WTC11 (cell line): Measurements from ENCODE around the gene RHOH. TPM values are rescaled to one million over a fixed set of nuclear protein-coding genes. Genes with fewer than 3 reads are reported as not detected.

Experiments used
- ATAC-seq: fragments of 200-7000 bp; cut with Tn5 transposase; 2 replicates; pipeline ENCODE4 v1.10.0; 2021; ENCODE audit warnings: mild to moderate bottlenecking, moderate library complexity
- CTCF ChIA-PET: fragments of 300-600 bp; sonication (Branson Sonifier 250); formaldehyde crosslinking; loops from one replicate; lab custom pipeline; 2021; ENCODE audit warnings: antibody characterized with exemption; lab: Charles Lee
- POLR2A ChIA-PET: fragments of 350-600 bp; sonication (Branson Sonifier 250); formaldehyde crosslinking; loops from one replicate; lab custom pipeline; 2021; ENCODE audit warnings: antibody characterized with exemption; lab: Charles Lee
- DNase-seq: peaks from one replicate; pipeline ENCODE4 v3.0.0; 2021; ENCODE audit warnings: low spot score
- H3K27ac Mint-ChIP-seq: 2 replicates; pipeline ENCODE4 v1.8.0; 2021; ENCODE audit warnings: mixed read lengths
- H3K27me3 Mint-ChIP-seq: 2 replicates; pipeline ENCODE4 v1.8.0; 2021; ENCODE audit warnings: low read depth, mild to moderate bottlenecking, moderate library complexity, mixed read lengths
- H3K36me3 Mint-ChIP-seq: 2 replicates; pipeline ENCODE4 v1.8.0; 2021; ENCODE audit warnings: mixed read lengths
- H3K4me1 Mint-ChIP-seq: 2 replicates; pipeline ENCODE4 v1.8.0; 2022; ENCODE audit warnings: mixed read lengths
- H3K4me3 Mint-ChIP-seq: 2 replicates; pipeline ENCODE4 v1.8.0; 2021; ENCODE audit warnings: mild to moderate bottlenecking, moderate library complexity, mixed read lengths
- H3K9me3 Mint-ChIP-seq: 2 replicates; pipeline ENCODE4 v1.8.0; 2021; ENCODE audit warnings: mixed read lengths
- ARID4B ChIP-seq: sonication (generic); formaldehyde crosslinking; IDR thresholded peaks from 2 replicates; pipeline ENCODE4 v1.8.0; 2023; ENCODE audit warnings: missing genetic modification reagents, mild to moderate bottlenecking, borderline replicate concordance
- CBFB ChIP-seq: sonication (generic); formaldehyde crosslinking; IDR thresholded peaks from 2 replicates; pipeline ENCODE4 v1.8.1; 2022; ENCODE audit warnings: mild to moderate bottlenecking, low read depth, missing genetic modification reagents
- E2F1 ChIP-seq: sonication (generic); formaldehyde crosslinking; IDR thresholded peaks from 2 replicates; pipeline ENCODE4 v1.8.0; 2022; ENCODE audit warnings: mild to moderate bottlenecking, missing genetic modification reagents
- ESRRA ChIP-seq: sonication (generic); formaldehyde crosslinking; IDR thresholded peaks from 2 replicates; pipeline ENCODE4 v1.8.1; 2022; ENCODE audit warnings: mild to moderate bottlenecking, missing genetic modification reagents, borderline replicate concordance
- FOXP1 ChIP-seq: sonication (generic); formaldehyde crosslinking; IDR thresholded peaks from 2 replicates; pipeline ENCODE4 v1.8.0; 2022; ENCODE audit warnings: missing genetic modification reagents, mild to moderate bottlenecking, moderate library complexity, borderline replicate concordance
- GTF2I ChIP-seq: fragments of 250-450 bp; sonication (Bioruptor Pico); conservative IDR thresholded peaks from 2 replicates; pipeline ENCODE4 v1.4.0; 2021; ENCODE audit warnings: mild to moderate bottlenecking
- JAZF1 ChIP-seq: fragments of 250-450 bp; sonication (Bioruptor Pico); IDR thresholded peaks from 2 replicates; pipeline ENCODE4 v1.9.0; 2021; ENCODE audit warnings: moderate library complexity, mild to moderate bottlenecking, inconsistent platforms
- JUN ChIP-seq: sonication (generic); formaldehyde crosslinking; IDR thresholded peaks from 2 replicates; pipeline ENCODE4 v1.8.0; 2023; ENCODE audit warnings: mild to moderate bottlenecking, missing genetic modification reagents
- MXD4 ChIP-seq: fragments of 250-450 bp; sonication (Bioruptor Pico); IDR thresholded peaks from 2 replicates; pipeline ENCODE4 v1.8.0; 2021; ENCODE audit warnings: mild to moderate bottlenecking, moderate library complexity, borderline replicate concordance
- RORB ChIP-seq: fragments of 250-450 bp; sonication (Bioruptor Pico); IDR thresholded peaks from 2 replicates; pipeline ENCODE4 v1.9.0; 2021; ENCODE audit warnings: mild to moderate bottlenecking
- SMAD3 ChIP-seq: sonication (generic); formaldehyde crosslinking; IDR thresholded peaks from 2 replicates; pipeline ENCODE4 v1.8.0; 2022; ENCODE audit warnings: missing genetic modification reagents, mild to moderate bottlenecking, borderline replicate concordance
- TCF7 ChIP-seq: sonication (generic); formaldehyde crosslinking; IDR thresholded peaks from 2 replicates; pipeline ENCODE4 v1.8.0; 2022; ENCODE audit warnings: mild to moderate bottlenecking, low read depth, missing genetic modification reagents, moderate library complexity
- TEAD1 ChIP-seq: sonication (generic); formaldehyde crosslinking; IDR thresholded peaks from 2 replicates; pipeline ENCODE4 v1.8.0; 2022; ENCODE audit warnings: mild to moderate bottlenecking, missing genetic modification reagents
- TEAD4 ChIP-seq: sonication (generic); formaldehyde crosslinking; IDR thresholded peaks from 2 replicates; pipeline ENCODE4 v1.8.0; 2022; ENCODE audit warnings: mild to moderate bottlenecking, missing genetic modification reagents
- TP53 ChIP-seq: sonication (generic); formaldehyde crosslinking; IDR thresholded peaks from 2 replicates; pipeline ENCODE4 v1.8.1; 2023; ENCODE audit warnings: mild to moderate bottlenecking, missing genetic modification reagents
- ZBTB21 ChIP-seq: sonication (generic); formaldehyde crosslinking; IDR thresholded peaks from 2 replicates; pipeline ENCODE4 v1.8.1; 2023; ENCODE audit warnings: mild to moderate bottlenecking, missing genetic modification reagents, borderline replicate concordance
- ZMAT4 ChIP-seq: fragments of 250-450 bp; sonication (Bioruptor Pico); IDR thresholded peaks from 2 replicates; pipeline ENCODE4 v1.9.0; 2021; ENCODE audit warnings: mild to moderate bottlenecking
- ZNF138 ChIP-seq: sonication (generic); formaldehyde crosslinking; conservative IDR thresholded peaks from 2 replicates; pipeline ENCODE4 v1.8.1; 2022; ENCODE audit warnings: mild to moderate bottlenecking, moderate library complexity, missing genetic modification reagents
- ZNF232 ChIP-seq: sonication (generic); formaldehyde crosslinking; IDR thresholded peaks from 2 replicates; pipeline ENCODE4 v1.8.0; 2022; ENCODE audit warnings: mild to moderate bottlenecking, missing genetic modification reagents
- ZNF317 ChIP-seq: sonication (generic); formaldehyde crosslinking; IDR thresholded peaks from 2 replicates; pipeline ENCODE4 v1.8.1; 2023; ENCODE audit warnings: low read depth, mild to moderate bottlenecking, moderate library complexity, missing genetic modification reagents, borderline replicate concordance
- ZSCAN18 ChIP-seq: fragments of 250-450 bp; sonication (Bioruptor Pico); IDR thresholded peaks from 2 replicates; pipeline ENCODE4 v2.1.2; 2022; ENCODE audit warnings: mild to moderate bottlenecking, moderate library complexity
- total RNA-seq: library from RNA; stranded (reverse); gene quantifications from 3 replicates; pipeline ENCODE4 v1.2.3, GENCODE V29; 2021

The RHOH gene
- total RNA-seq, 1 experiment from 2014 or later = 8.7 TPM

GRCh38 chr4:40152637-40153036 is 44.2 kb upstream of the RHOH start (continued):
- TF ChIP-seq ESRRA (CRISPR knock-in tag) (no peak), TCF7 (no peak), ZSCAN18 (CRISPR knock-in tag) (no peak), ARID4B (CRISPR knock-in tag) (no peak)
- TF ChIP-seq, all 79 proteins: peak for 0

GRCh38 chr4:40157436-40157835 is 39.4 kb upstream of the RHOH start:
- no peaks in the 10 kb centered on the region for H3K27me3 Mint-ChIP-seq
- H3K27ac Mint-ChIP-seq = no peak overlapping the region
- H3K4me3 Mint-ChIP-seq = no peak overlapping the region
- H3K9me3 Mint-ChIP-seq = no peaks in the 10 kb centered on the region
- H3K4me1 Mint-ChIP-seq = 0 out of 2 replicates have a peak, but pooled peaks cover 3% of the 10 kb centered on the region
- H3K36me3 Mint-ChIP-seq = peaks cover 10% of the 10 kb centered on the region
- DNase-seq = no peak
- no peak for ATAC-seq
- CTCF ChIA-PET = no interaction called here
- POLR2A ChIA-PET = no interaction called here
- TF ChIP-seq ESRRA (CRISPR knock-in tag) = no peak
- TF ChIP-seq FOXP1 (CRISPR knock-in tag) = no peak
- no peak for TF ChIP-seq ZBTB21 (CRISPR knock-in tag)
- TF ChIP-seq GTF2I (CRISPR knock-in tag) = no peak
- no peak for TF ChIP-seq RORB
- no peak for TF ChIP-seq ZNF138
- no peak for TF ChIP-seq ZNF317 (CRISPR knock-in tag)
- no peak for TF ChIP-seq TP53 (CRISPR knock-in tag)
- TF ChIP-seq CBFB (CRISPR knock-in tag) = no peak
- no peak for TF ChIP-seq TEAD1 (CRISPR knock-in tag)
- TF ChIP-seq ZNF232 (CRISPR knock-in tag) = no peak
- no peak for TF ChIP-seq ZMAT4 (CRISPR knock-in tag)
- TF ChIP-seq MXD4 (CRISPR knock-in tag) = no peak
- no peak for TF ChIP-seq TEAD4 (CRISPR knock-in tag)
- no peak for TF ChIP-seq E2F1
- no peak for TF ChIP-seq JAZF1 (CRISPR knock-in tag)
- TF ChIP-seq SMAD3 (CRISPR knock-in tag) = no peak
- no peak for TF ChIP-seq JUN
